ENCODE data around the gene GATAD2A.

GATAD2A gene

GRCh38 chr19:19553670-19554069 lies 148.2 kb downstream of the GATAD2A start:
- H3K27me3 ChIP-seq (ENCODE audit: control insufficient read depth in 1 of 2, insufficient read depth in 2 of 2, low read length in 2 of 2): peaks cover 0 to 28% of the 10 kb centered on the region in 2 donors
- H3K36me3 ChIP-seq (ENCODE audit: insufficient read depth, low read length): no peaks in the 10 kb centered on the region
- no peaks in the 10 kb centered on the region for H3K9me3 ChIP-seq (ENCODE audit: low read length)

GRCh38 chr19:19554074-19555023 lies 148.9 kb downstream of the GATAD2A start:
- no peak overlapping the region for H3K4me3 ChIP-seq (ENCODE audit: low read depth in 1 of 2, low read length in 2 of 2)
- no peak overlapping the region for H3K9ac ChIP-seq (ENCODE audit: low read length)
- H3K4me1 ChIP-seq (ENCODE audit: insufficient read depth, low read length): no peaks in the 10 kb centered on the region
- no peaks in the 10 kb centered on the region for H3K36me3 ChIP-seq (ENCODE audit: insufficient read depth, low read length)
- H3K27me3 ChIP-seq (ENCODE audit: control insufficient read depth in 1 of 2, insufficient read depth in 2 of 2, low read length in 2 of 2): peaks cover 0 to 23% of the 10 kb centered on the region in 2 donors
- no peaks in the 10 kb centered on the region for H3K9me3 ChIP-seq (ENCODE audit: low read length)
- no peak overlapping the region for H3K27ac ChIP-seq (ENCODE audit: low read depth, low read length)

More at GRCh38 chr19:19553670-19554069, 148.2 kb downstream of the GATAD2A start:
- H3K27ac ChIP-seq (ENCODE audit: low read depth, low read length): no peak overlapping the region
- no peak overlapping the region for H3K9ac ChIP-seq (ENCODE audit: low read length)
- no peaks in the 10 kb centered on the region for H3K4me1 ChIP-seq (ENCODE audit: insufficient read depth, low read length)
- no peak overlapping the region for H3K4me3 ChIP-seq (ENCODE audit: low read depth in 1 of 2, low read length in 2 of 2)

GRCh38 chr19:19558055-19558454 lies 152.6 kb downstream of the GATAD2A start:
- no peaks in the 10 kb centered on the region for H3K36me3 ChIP-seq (ENCODE audit: insufficient read depth, low read length)
- H3K4me1 ChIP-seq (ENCODE audit: insufficient read depth, low read length): no peaks in the 10 kb centered on the region
- H3K4me3 ChIP-seq (ENCODE audit: low read depth in 1 of 2, low read length in 2 of 2): no peak overlapping the region
- H3K9ac ChIP-seq (ENCODE audit: low read length): no peak overlapping the region
- H3K27me3 ChIP-seq (ENCODE audit: control insufficient read depth in 1 of 2, insufficient read depth in 2 of 2, low read length in 2 of 2): peaks cover 0 to 7% of the 10 kb centered on the region in 2 donors
- no peaks in the 10 kb centered on the region for H3K9me3 ChIP-seq (ENCODE audit: low read length)
- H3K27ac ChIP-seq (ENCODE audit: low read depth, low read length): no peak overlapping the region
